HEK293 (cell line): Measurements from ENCODE around the gene KRTAP1-1.

Source experiments
- CTCF ChIA-PET: fragments of 350-600 bp; formaldehyde crosslinking; extraction: SDS; loops from one replicate; lab custom pipeline; 2021; ENCODE audit warnings: antibody characterized with exemption; lab: Yijun Ruan, JAX
- POLR2A ChIA-PET: fragments of 300-600 bp; formaldehyde crosslinking; extraction: SDS; loops from one replicate; lab custom pipeline; 2020; ENCODE audit warnings: antibody characterized with exemption, inconsistent platforms; lab: Yijun Ruan, JAX
- H3K27ac ChIP-seq: fragments of 200-500 bp; sonication (Bioruptor generic); 2 replicates; pipeline ENCODE4 v1.5.1; 2014; ENCODE audit warnings: low read depth, low read length, control low read depth, inconsistent platforms; ENCODE audit errors: extremely low read depth
- H3K36me3 ChIP-seq, 2 experiments: fragments of 200-500 bp in 1 of 2; sonication (Bioruptor generic) in 1 of 2; 1 replicate in 1 of 2; 2 replicates in 1 of 2; pipeline ENCODE4 v1.5.1; 2014 to 2017; ENCODE audit warnings: inconsistent platforms in 2 of 2, low read length in 2 of 2; ENCODE audit not compliant: control insufficient read depth in 2 of 2, insufficient read depth in 1 of 2
- H3K4me1 ChIP-seq: fragments of 200-500 bp; sonication (Bioruptor generic); 2 replicates; pipeline ENCODE4 v1.5.1; 2014; ENCODE audit warnings: mild to moderate bottlenecking, low read length, inconsistent platforms; ENCODE audit not compliant: control insufficient read depth, insufficient read depth
- H3K4me3 ChIP-seq: 2 replicates; pipeline ENCODE4 v1.5.1; 2011; ENCODE audit warnings: low read depth, mild to moderate bottlenecking, control low read depth, low read length, moderate library complexity
- H3K9me3 ChIP-seq: fragments of 200-500 bp; sonication (Bioruptor generic); 2 replicates; pipeline ENCODE4 v1.5.1; 2014; ENCODE audit warnings: low read depth, low read length, inconsistent platforms; ENCODE audit not compliant: control insufficient read depth, insufficient read depth
- KLF9 ChIP-seq: fragments of 450-650 bp; formaldehyde crosslinking; IDR thresholded peaks from 2 replicates; pipeline ENCODE4 v1.5.1; 2016; ENCODE audit warnings: missing biosample characterization, missing genetic modification characterization, low read depth
- RBAK ChIP-seq: fragments of 450-650 bp; formaldehyde crosslinking; IDR thresholded peaks from 2 replicates; pipeline ENCODE4 v1.5.1; 2016; ENCODE audit warnings: missing biosample characterization, missing genetic modification characterization
- SALL2 ChIP-seq: fragments of 450-650 bp; formaldehyde crosslinking; IDR thresholded peaks from 2 replicates; pipeline ENCODE4 v1.5.0; 2017; ENCODE audit warnings: missing biosample characterization, mild to moderate bottlenecking, missing genetic modification characterization, borderline replicate concordance
- SP7 ChIP-seq: fragments of 450-650 bp; formaldehyde crosslinking; IDR thresholded peaks from 2 replicates; pipeline ENCODE4 v1.5.1; 2016; ENCODE audit warnings: missing biosample characterization, missing genetic modification characterization
- TCF7L2 ChIP-seq: IDR thresholded peaks from 2 replicates; pipeline ENCODE4 v1.6.1; 2011; ENCODE audit warnings: low read depth, mild to moderate bottlenecking, inconsistent platforms, low read length, moderate library complexity, borderline replicate concordance
- TRIM28 ChIP-seq: IDR thresholded peaks from 2 replicates; pipeline ENCODE4 v1.6.1; 2011; ENCODE audit warnings: low read length, control low read depth, borderline replicate concordance
- WT1 ChIP-seq: fragments of 450-650 bp; formaldehyde crosslinking; IDR thresholded peaks from 2 replicates; pipeline ENCODE4 v1.5.1; 2016; ENCODE audit warnings: missing biosample characterization, missing genetic modification characterization
- YY2 ChIP-seq: fragments of 450-650 bp; formaldehyde crosslinking; IDR thresholded peaks from 2 replicates; pipeline ENCODE4 v1.5.1; 2016; ENCODE audit warnings: missing biosample characterization, missing genetic modification characterization
- ZBTB20 ChIP-seq: fragments of 450-650 bp; formaldehyde crosslinking; IDR thresholded peaks from 2 replicates; pipeline ENCODE4 v1.5.1; 2016; ENCODE audit warnings: missing biosample characterization, missing genetic modification characterization
- ZBTB26 ChIP-seq: fragments of 450-650 bp; formaldehyde crosslinking; optimal IDR thresholded peaks from 2 replicates; pipeline ENCODE3; 2016; ENCODE audit warnings: missing biosample characterization, mild to moderate bottlenecking, missing genetic modification characterization
- ZNF121 ChIP-seq: fragments of 450-650 bp; formaldehyde crosslinking; IDR thresholded peaks from 2 replicates; pipeline ENCODE4 v1.5.1; 2016; ENCODE audit warnings: missing biosample characterization, missing genetic modification characterization
- ZNF138 ChIP-seq: fragments of 450-650 bp; formaldehyde crosslinking; IDR thresholded peaks from 2 replicates; pipeline ENCODE4 v1.5.1; 2016; ENCODE audit warnings: missing biosample characterization, missing genetic modification characterization, borderline replicate concordance
- ZNF155 ChIP-seq: fragments of 450-650 bp; formaldehyde crosslinking; IDR thresholded peaks from 2 replicates; pipeline ENCODE4 v1.5.1; 2016; ENCODE audit warnings: missing biosample characterization, missing genetic modification characterization
- ZNF157 ChIP-seq: fragments of 450-650 bp; formaldehyde crosslinking; IDR thresholded peaks from 2 replicates; pipeline ENCODE4 v1.5.1; 2016; ENCODE audit warnings: missing biosample characterization, missing genetic modification characterization
- ZNF16 ChIP-seq: fragments of 450-650 bp; formaldehyde crosslinking; IDR thresholded peaks from 2 replicates; pipeline ENCODE4 v1.5.1; 2016; ENCODE audit warnings: low read depth, missing biosample characterization, missing genetic modification characterization
- ZNF211 ChIP-seq: fragments of 450-650 bp; formaldehyde crosslinking; IDR thresholded peaks from 2 replicates; pipeline ENCODE4 v1.5.1; 2016; ENCODE audit warnings: low read depth, missing biosample characterization, missing genetic modification characterization
- ZNF266 ChIP-seq: fragments of 450-650 bp; formaldehyde crosslinking; IDR thresholded peaks from 2 replicates; pipeline ENCODE4 v1.5.1; 2016; ENCODE audit warnings: missing biosample characterization, missing genetic modification characterization, low read depth
- ZNF274 ChIP-seq, 2 experiments: fragments of 200-500 bp in 1 of 2; fragments of 450-650 bp in 1 of 2; sonication (Bioruptor generic) in 1 of 2; formaldehyde crosslinking in 1 of 2; IDR thresholded peaks; 2 replicates each; pipeline versions ENCODE4 v1.5.1 to v1.6.1; 2014 to 2016; ENCODE audit warnings: borderline replicate concordance in 1 of 2, inconsistent platforms in 1 of 2, low read length in 1 of 2, missing biosample characterization in 1 of 2, missing genetic modification characterization in 1 of 2
- ZNF416 ChIP-seq: fragments of 450-650 bp; formaldehyde crosslinking; IDR thresholded peaks from 2 replicates; pipeline ENCODE4 v1.5.1; 2016; ENCODE audit warnings: missing biosample characterization, missing genetic modification characterization
- ZNF48 ChIP-seq: fragments of 450-650 bp; formaldehyde crosslinking; IDR thresholded peaks from 2 replicates; pipeline ENCODE4 v1.5.1; 2016; ENCODE audit warnings: missing biosample characterization, missing genetic modification characterization
- ZNF645 ChIP-seq: fragments of 450-650 bp; formaldehyde crosslinking; IDR thresholded peaks from 2 replicates; pipeline ENCODE4; 2016; ENCODE audit warnings: missing biosample characterization, missing genetic modification characterization
- ZNF670 ChIP-seq: fragments of 450-650 bp; formaldehyde crosslinking; IDR thresholded peaks from 2 replicates; pipeline ENCODE4 v1.5.1; 2016; ENCODE audit warnings: missing biosample characterization, missing genetic modification characterization, low read depth
- ZNF692 ChIP-seq: fragments of 450-650 bp; formaldehyde crosslinking; IDR thresholded peaks from 2 replicates; pipeline ENCODE4 v1.5.1; 2016; ENCODE audit warnings: missing biosample characterization, missing genetic modification characterization
- ZNF704 ChIP-seq: fragments of 450-650 bp; formaldehyde crosslinking; IDR thresholded peaks from 2 replicates; pipeline ENCODE4 v1.5.1; 2016; ENCODE audit warnings: missing biosample characterization, missing genetic modification characterization
- ZNF837 ChIP-seq: fragments of 450-650 bp; formaldehyde crosslinking; IDR thresholded peaks from 2 replicates; pipeline ENCODE4 v1.5.1; 2016; ENCODE audit warnings: missing biosample characterization, missing genetic modification characterization
- ZSCAN23 ChIP-seq: fragments of 450-650 bp; formaldehyde crosslinking; IDR thresholded peaks from 2 replicates; pipeline ENCODE4 v1.5.1; 2016; ENCODE audit warnings: missing biosample characterization, missing genetic modification characterization
- ZXDB ChIP-seq: fragments of 450-650 bp; formaldehyde crosslinking; IDR thresholded peaks from 2 replicates; pipeline ENCODE4 v1.5.1; 2016; ENCODE audit warnings: missing biosample characterization, missing genetic modification characterization
- TF ChIP-seq, protein P1 (sequence below): fragments of 450-650 bp; formaldehyde crosslinking; IDR thresholded peaks from 2 replicates; pipeline ENCODE4 v1.5.1; 2016; ENCODE audit warnings: missing biosample characterization, missing genetic modification characterization, low read depth

The KRTAP1-1 gene

GRCh38 chr17:40993839-40994238 is 47.4 kb downstream of the KRTAP1-1 start, which contains the start of gene KRTAP3-3:
KRTAP3-3 (minus strand) TSS chr17:40994164; CDS start chr17:40994097, 67 bp downstream.
- TF ChIP-seq ZNF48 (no peak), ZSCAN23 (no peak), ZNF645 (tag by site-specific recombination) (no peak), TRIM28 (no peak), ZBTB20 (tag by site-specific recombination) (no peak)
- Histone ChIP-seq H3K27ac (no peak within 1 kb of the TSS), H3K9me3 (no peaks in the 10 kb centered on the region), H3K4me3 (no peak within 1 kb of the TSS), H3K4me1 (no peaks in the 10 kb centered on the region), H3K36me3 (no peaks in the 10 kb centered on the region)
- ChIA-PET POLR2A (no interaction called here), CTCF (interaction anchor here (0.7 kb wide), 1 partner anchor 257 kb away, joined by 3 read pairs; no protein-coding TSS in a partner anchor)

DNA sequence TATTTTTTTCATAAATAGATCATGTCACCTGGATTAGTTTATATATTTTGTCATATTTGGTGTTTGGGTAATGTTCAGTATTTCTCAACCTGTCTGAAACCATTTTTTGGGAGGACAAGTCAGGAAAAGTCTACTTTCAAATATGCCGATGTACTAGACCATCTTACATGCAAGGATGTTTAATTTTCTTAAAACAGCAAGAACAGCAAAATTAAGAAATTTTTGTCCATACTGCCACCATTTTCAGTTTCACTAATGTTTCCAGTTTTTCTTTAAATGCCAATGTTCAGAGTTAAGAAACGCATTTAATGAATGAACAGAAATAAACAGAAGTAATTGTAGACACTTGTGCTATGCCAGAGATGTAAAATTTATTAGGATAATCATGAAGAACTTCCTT is 48.2 kb downstream of the KRTAP1-1 start:
- CTCF ChIA-PET, result interaction anchor here (0.5 to 0.8 kb wide), 4 partner anchors 106 to 366 kb away, joined by 3 to 5 read pairs (median 4); no protein-coding TSS in a partner anchor
- no peak overlapping the region for H3K4me3 ChIP-seq
- no peaks in the 10 kb centered on the region for H3K36me3 ChIP-seq
- H3K4me1 ChIP-seq, result no peaks in the 10 kb centered on the region
- POLR2A ChIA-PET, result no interaction called here
- TF ChIP-seq ZNF157 (tag by site-specific recombination), result no peak
- TF ChIP-seq WT1 (tag by site-specific recombination), result no peak
- no peak for TF ChIP-seq ZNF416
- no peak for TF ChIP-seq ZNF121 (tag by site-specific recombination)
- TF ChIP-seq ZNF704, result no peak
- TF ChIP-seq ZNF692 (tag by site-specific recombination), result no peak
- TF ChIP-seq ZNF155 (tag by site-specific recombination), result no peak
- no peak for TF ChIP-seq ZNF274 (IDR thresholded peaks at IDR 0.05; ENCODE audit: low read length)
- TF ChIP-seq ZNF274 (tag by site-specific recombination; IDR thresholded peaks at IDR 0.05; ENCODE audit: borderline replicate concordance), result no peak
- no peak for TF ChIP-seq ZNF266
- no peak for TF ChIP-seq YY2 (tag by site-specific recombination)
- TF ChIP-seq KLF9 (tag by site-specific recombination), result no peak
- H3K27ac ChIP-seq, result no peak overlapping the region
- H3K9me3 ChIP-seq, result no peaks in the 10 kb centered on the region

DNA sequence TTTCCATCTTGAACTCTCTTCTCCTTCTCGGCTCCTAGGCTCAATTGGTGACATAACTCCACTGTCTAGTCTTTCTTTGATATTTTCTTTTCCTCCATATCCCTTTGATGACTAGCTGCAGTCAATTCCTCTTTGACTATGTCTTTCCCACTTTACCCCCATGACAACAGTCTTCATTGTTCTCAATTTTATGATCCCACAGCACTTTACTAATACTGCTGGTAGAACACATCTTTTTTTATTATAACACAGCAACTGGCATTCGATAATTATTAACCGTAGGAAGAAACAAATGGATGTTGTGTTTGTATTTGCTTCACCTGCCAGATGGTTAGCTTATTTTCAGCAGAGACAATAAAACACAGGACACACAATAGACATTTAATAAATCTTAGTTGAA is 48.6 kb downstream of the KRTAP1-1 start:
- no peaks in the 10 kb centered on the region for H3K9me3 ChIP-seq
- H3K4me3 ChIP-seq, result no peak overlapping the region
- CTCF ChIA-PET, result interaction anchor here (0.5 to 0.8 kb wide), 3 partner anchors 106 to 366 kb away, joined by 3 to 5 read pairs (median 4); no protein-coding TSS in a partner anchor
- POLR2A ChIA-PET, result no interaction called here
- H3K27ac ChIP-seq, result no peak overlapping the region
- H3K36me3 ChIP-seq, result no peaks in the 10 kb centered on the region
- no peaks in the 10 kb centered on the region for H3K4me1 ChIP-seq
- TF ChIP-seq ZNF837 (tag by site-specific recombination), result no peak
- TF ChIP-seq ZBTB26, result no peak
- TF ChIP-seq ZXDB (tag by site-specific recombination), result no peak
- TF ChIP-seq, protein P1, sequence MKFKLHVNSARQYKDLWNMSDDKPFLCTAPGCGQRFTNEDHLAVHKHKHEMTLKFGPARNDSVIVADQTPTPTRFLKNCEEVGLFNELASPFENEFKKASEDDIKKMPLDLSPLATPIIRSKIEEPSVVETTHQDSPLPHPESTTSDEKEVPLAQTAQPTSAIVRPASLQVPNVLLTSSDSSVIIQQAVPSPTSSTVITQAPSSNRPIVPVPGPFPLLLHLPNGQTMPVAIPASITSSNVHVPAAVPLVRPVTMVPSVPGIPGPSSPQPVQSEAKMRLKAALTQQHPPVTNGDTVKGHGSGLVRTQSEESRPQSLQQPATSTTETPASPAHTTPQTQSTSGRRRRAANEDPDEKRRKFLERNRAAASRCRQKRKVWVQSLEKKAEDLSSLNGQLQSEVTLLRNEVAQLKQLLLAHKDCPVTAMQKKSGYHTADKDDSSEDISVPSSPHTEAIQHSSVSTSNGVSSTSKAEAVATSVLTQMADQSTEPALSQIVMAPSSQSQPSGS (tag by site-specific recombination), result no peak
- no peak for TF ChIP-seq RBAK (tag by site-specific recombination)
- no peak for TF ChIP-seq TCF7L2
- no peak for TF ChIP-seq SALL2 (tag by site-specific recombination)
- no peak for TF ChIP-seq SP7 (tag by site-specific recombination)
- TF ChIP-seq ZSCAN23, result no peak
- TF ChIP-seq ZNF211 (tag by site-specific recombination), result no peak
- no peak for TF ChIP-seq ZNF670 (tag by site-specific recombination)
- TF ChIP-seq ZNF16, result no peak
- TF ChIP-seq ZNF138, result no peak
